ENCODE data around the gene HNRNPAB.

Gene HNRNPAB

GRCh38 chr5:178163772-178164735 is 40.3 kb upstream of the HNRNPAB start:
- peak; percentile 84 for TF ChIP-seq MAX (IDR thresholded peaks at IDR 0.05)
- peak; percentile 97 for TF ChIP-seq RAD21 (IDR thresholded peaks at IDR 0.05; ENCODE audit: low read depth)
- no peak for TF ChIP-seq USF1 (IDR thresholded peaks at IDR 0.05)
- no peak for TF ChIP-seq CEBPB (IDR thresholded peaks at IDR 0.05)

GRCh38 chr5:178165581-178165980 is 38.8 kb upstream of the HNRNPAB start:
- TF ChIP-seq EP300 (IDR thresholded peaks at IDR 0.05; ENCODE audit: borderline replicate concordance) (no peak), MAX (IDR thresholded peaks at IDR 0.05) (no peak), REST (IDR thresholded peaks at IDR 0.05; ENCODE audit: low read depth) (no peak), RAD21 (IDR thresholded peaks at IDR 0.05; ENCODE audit: low read depth) (no peak), CEBPB (IDR thresholded peaks at IDR 0.05) (no peak), FOXM1 (IDR thresholded peaks at IDR 0.05; ENCODE audit: borderline replicate concordance, low read depth) (no peak), NFIC (IDR thresholded peaks at IDR 0.05) (no peak), USF1 (IDR thresholded peaks at IDR 0.05) (no peak), TEAD4 (IDR thresholded peaks at IDR 0.05) (no peak), ZBTB7A (IDR thresholded peaks at IDR 0.05; ENCODE audit: low read depth) (no peak), EGR1 (IDR thresholded peaks at IDR 0.05) (no peak), YY1 (IDR thresholded peaks at IDR 0.05; ENCODE audit: low read depth) (no peak), CREB1 (IDR thresholded peaks at IDR 0.05; ENCODE audit: low read depth) (no peak), TAF1 (IDR thresholded peaks at IDR 0.05; ENCODE audit: low read depth) (no peak), TCF12 (IDR thresholded peaks at IDR 0.05; ENCODE audit: low read depth) (no peak)

- TF ChIP-seq CREB1 (IDR thresholded peaks at IDR 0.05; ENCODE audit: low read depth) (no peak), YY1 (IDR thresholded peaks at IDR 0.05; ENCODE audit: low read depth) (no peak), TAF1 (IDR thresholded peaks at IDR 0.05; ENCODE audit: low read depth) (no peak), REST (IDR thresholded peaks at IDR 0.05; ENCODE audit: low read depth) (no peak), TEAD4 (IDR thresholded peaks at IDR 0.05) (no peak), CEBPB (IDR thresholded peaks at IDR 0.05) (no peak)
Observed at GRCh38 chr5:178170455-178170854, 33.9 kb upstream of the HNRNPAB start.

GRCh38 chr5:178174456-178174855 is 29.9 kb upstream of the HNRNPAB start:
- TF ChIP-seq TCF12 (IDR thresholded peaks at IDR 0.05; ENCODE audit: low read depth) (no peak), EGR1 (IDR thresholded peaks at IDR 0.05) (no peak), CREB1 (IDR thresholded peaks at IDR 0.05; ENCODE audit: low read depth) (no peak), EP300 (IDR thresholded peaks at IDR 0.05; ENCODE audit: borderline replicate concordance) (no peak), MAX (IDR thresholded peaks at IDR 0.05) (no peak), REST (IDR thresholded peaks at IDR 0.05; ENCODE audit: low read depth) (no peak), YY1 (IDR thresholded peaks at IDR 0.05; ENCODE audit: low read depth) (no peak), CEBPB (IDR thresholded peaks at IDR 0.05) (no peak), TEAD4 (IDR thresholded peaks at IDR 0.05) (no peak), TAF1 (IDR thresholded peaks at IDR 0.05; ENCODE audit: low read depth) (no peak), USF1 (IDR thresholded peaks at IDR 0.05) (no peak)

All from Ishikawa (cell line).